KMS-11 (cell line): ENCODE measurements around the gene PKD1L1.
"Not testable (repeated sequence)": the region's sequence is repeated elsewhere in the genome, so short reads cannot be mapped to it uniquely, and the experiment has no call there.

ENCODE experiments used
- H2AFZ ChIP-seq: fragments of 200-600 bp; sonication (generic); 2 replicates; pipeline ENCODE4 v1.6.1; 2016; ENCODE audit warnings: antibody characterized with exemption, mixed run types, low read depth
- H3K27ac ChIP-seq: fragments of 200-600 bp; sonication (generic); 2 replicates; pipeline ENCODE4 v1.6.1; 2016; ENCODE audit warnings: mild to moderate bottlenecking, mixed run types
- H3K27me3 ChIP-seq: fragments of 200-600 bp; sonication (generic); 2 replicates; pipeline ENCODE4 v1.6.1; 2017; ENCODE audit warnings: mild to moderate bottlenecking, low read depth, mixed run types, moderate library complexity; ENCODE audit not compliant: insufficient read depth
- H3K36me3 ChIP-seq: fragments of 200-600 bp; sonication (generic); 2 replicates; pipeline ENCODE4 v1.6.1; 2017; ENCODE audit warnings: mild to moderate bottlenecking, mixed run types; ENCODE audit not compliant: insufficient read depth
- H3K4me1 ChIP-seq: fragments of 200-600 bp; sonication (generic); 2 replicates; pipeline ENCODE4 v1.6.1; 2016; ENCODE audit warnings: mild to moderate bottlenecking, low read depth, mixed run types; ENCODE audit not compliant: poor library complexity, severe bottlenecking
- H3K4me2 ChIP-seq: fragments of 200-600 bp; sonication (generic); 2 replicates; pipeline ENCODE4 v1.7.0; 2016; ENCODE audit warnings: mild to moderate bottlenecking, mixed run types
- H3K4me3 ChIP-seq: fragments of 200-600 bp; sonication (generic); IDR thresholded peaks from 2 replicates; pipeline ENCODE4 v1.6.1; 2017; ENCODE audit warnings: low read depth, low read length, mixed read lengths; ENCODE audit not compliant: insufficient read depth
- H3K79me2 ChIP-seq: fragments of 200-600 bp; sonication (generic); 2 replicates; pipeline ENCODE4 v1.6.1; 2016; ENCODE audit warnings: low read depth, mixed run types; ENCODE audit not compliant: insufficient read depth
- H3K9ac ChIP-seq: fragments of 200-600 bp; sonication (generic); 2 replicates; pipeline ENCODE4 v1.6.1; 2016; ENCODE audit warnings: mild to moderate bottlenecking, mixed run types
- H4K20me1 ChIP-seq: fragments of 200-600 bp; sonication (generic); 2 replicates; pipeline ENCODE4 v1.6.1; 2016; ENCODE audit warnings: mild to moderate bottlenecking, mixed run types; ENCODE audit not compliant: insufficient read depth
- CTCF ChIP-seq: fragments of 200-600 bp; sonication (generic); conservative IDR thresholded peaks from 2 replicates; pipeline ENCODE4 v1.6.1; 2017; ENCODE audit warnings: low read depth, mild to moderate bottlenecking, antibody characterized with exemption, low read length, moderate library complexity, mixed read lengths

Gene PKD1L1

DNA sequence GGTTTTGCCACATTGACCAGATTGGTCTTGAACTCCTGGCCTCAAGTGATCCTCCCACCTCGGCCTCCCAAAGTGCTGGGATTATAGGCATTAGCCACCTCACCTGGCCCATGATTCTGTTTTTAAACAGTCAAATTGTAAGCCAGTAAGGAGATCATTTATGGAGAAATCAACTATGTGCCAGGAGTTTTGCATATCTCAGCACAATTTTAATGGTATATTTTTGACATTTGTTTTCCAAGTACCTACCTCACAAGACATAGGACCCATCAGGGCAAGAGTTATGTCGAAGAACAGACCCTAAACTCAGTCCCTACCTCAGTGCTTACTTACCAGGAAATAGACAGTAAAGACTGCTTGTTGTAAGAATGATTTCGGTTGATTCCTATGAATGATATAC, 193.0 kb downstream of the PKD1L1 start:
- Histone ChIP-seq H2AFZ (no peak overlapping the region), H3K4me3 (no peak overlapping the region), H3K79me2 (no peaks in the 10 kb centered on the region), H3K36me3 (no peaks in the 10 kb centered on the region), H3K9ac (no peak overlapping the region), H3K27me3 (no peaks in the 10 kb centered on the region), H3K4me1 (no peaks in the 10 kb centered on the region), H4K20me1 (no peaks in the 10 kb centered on the region), H3K27ac (no peak overlapping the region), H3K4me2 (no peak overlapping the region)
- no peak for TF ChIP-seq CTCF

GRCh38 chr7:47751724-47752123, 196.5 kb downstream of the PKD1L1 start:
- not testable (repeated sequence) for H4K20me1 ChIP-seq, H3K27me3 ChIP-seq, H3K27ac ChIP-seq, H3K4me1 ChIP-seq, H3K4me3 ChIP-seq, H2AFZ ChIP-seq, H3K4me2 ChIP-seq, H3K79me2 ChIP-seq, H3K9ac ChIP-seq, H3K36me3 ChIP-seq

- no peak overlapping the region for H3K4me2 ChIP-seq
- no peak overlapping the region for H3K27ac ChIP-seq
- H3K4me3 ChIP-seq = no peak overlapping the region
- no peak overlapping the region for H2AFZ ChIP-seq
- no peak for TF ChIP-seq CTCF
- H3K79me2 ChIP-seq = no peaks in the 10 kb centered on the region
- no peaks in the 10 kb centered on the region for H3K27me3 ChIP-seq
- no peak overlapping the region for H3K9ac ChIP-seq
- H3K4me1 ChIP-seq = no peaks in the 10 kb centered on the region
- no peaks in the 10 kb centered on the region for H4K20me1 ChIP-seq
- H3K36me3 ChIP-seq = no peaks in the 10 kb centered on the region
Observed at GRCh38 chr7:47751043-47751442, 197.2 kb downstream of the PKD1L1 start.

GRCh38 chr7:47748041-47748440, 200.2 kb downstream of the PKD1L1 start:
- no peak for TF ChIP-seq CTCF
- no peak overlapping the region for H2AFZ ChIP-seq
- no peak overlapping the region for H3K4me2 ChIP-seq
- no peak overlapping the region for H3K9ac ChIP-seq
- no peaks in the 10 kb centered on the region for H3K36me3 ChIP-seq
- H3K27me3 ChIP-seq = no peaks in the 10 kb centered on the region
- no peaks in the 10 kb centered on the region for H3K4me1 ChIP-seq
- no peaks in the 10 kb centered on the region for H4K20me1 ChIP-seq
- H3K27ac ChIP-seq = no peak overlapping the region
- H3K4me3 ChIP-seq = no peak overlapping the region
- H3K79me2 ChIP-seq = no peaks in the 10 kb centered on the region

DNA sequence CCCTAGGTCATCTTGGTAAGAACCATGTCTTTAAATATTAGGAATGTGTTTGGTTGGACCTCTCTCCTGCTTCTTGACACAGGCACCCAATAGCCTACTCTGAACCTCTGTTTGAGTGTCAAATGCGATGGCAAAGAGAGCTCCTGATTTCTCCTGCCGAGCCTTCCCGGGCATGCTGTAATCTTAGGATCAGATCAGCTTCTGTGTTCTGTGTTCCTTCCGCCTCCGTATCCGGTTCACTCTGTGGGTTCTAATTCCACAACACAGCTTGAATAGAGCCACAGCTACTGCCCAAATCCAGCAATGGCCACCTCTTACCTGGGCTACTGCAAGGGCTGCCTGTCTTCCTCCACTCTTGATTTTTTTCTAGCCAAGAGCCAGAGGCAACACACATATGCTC, 201.1 kb downstream of the PKD1L1 start:
- Histone ChIP-seq H3K27ac (no peak overlapping the region), H3K4me2 (no peak overlapping the region), H3K9ac (no peak overlapping the region), H3K4me3 (no peak overlapping the region), H3K79me2 (no peaks in the 10 kb centered on the region), H2AFZ (no peak overlapping the region), H3K27me3 (no peaks in the 10 kb centered on the region), H4K20me1 (no peaks in the 10 kb centered on the region), H3K36me3 (no peaks in the 10 kb centered on the region), H3K4me1 (no peaks in the 10 kb centered on the region)
- TF ChIP-seq CTCF = no peak
